ENCODE measurements around the gene PLEKHM2. TPM values are rescaled to one million over a fixed set of nuclear protein-coding genes. Genes with fewer than 3 reads are reported as not detected.

Gene PLEKHM2
- total RNA-seq, 2 experiments from 2014 or later = 44.2 to 48.3 TPM

DNA sequence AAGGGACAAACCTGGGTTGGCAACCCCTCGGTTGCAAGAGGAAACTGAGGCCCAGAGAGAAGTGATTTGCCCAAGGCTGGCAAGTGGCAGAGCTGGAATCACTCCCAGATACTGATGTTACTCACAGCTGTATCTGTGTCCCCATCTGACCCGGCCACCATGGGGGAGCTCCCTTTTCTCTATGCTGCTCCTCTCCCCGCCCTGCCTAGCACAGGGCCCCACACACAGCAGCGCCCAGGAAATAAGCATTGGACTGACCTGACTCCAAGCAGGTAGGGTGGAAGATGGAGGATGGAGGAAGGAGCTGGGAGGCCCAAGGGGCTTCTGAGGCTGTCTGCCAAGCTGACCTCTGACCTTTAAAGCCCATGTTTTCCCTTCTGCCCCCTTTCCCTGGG, 71.5 kb downstream of the PLEKHM2 start:
- intact Hi-C loops (cut with micrococcal nuclease) = no loop called here
- H3K27me3 Mint-ChIP-seq (ENCODE audit: low read depth) = peaks cover 28% of the 10 kb centered on the region
- H3K9me3 Mint-ChIP-seq = no peaks in the 10 kb centered on the region
- no peak for DNase-seq
- no peak overlapping the region for H3K4me3 Mint-ChIP-seq
- H3K36me3 Mint-ChIP-seq (ENCODE audit: low read depth) = no peaks in the 10 kb centered on the region
- CTCF ChIA-PET = interaction anchor here (1.6 kb wide), 1 partner anchor 36 kb away, joined by 3 read pairs; no protein-coding TSS in a partner anchor
- no peak overlapping the region for H3K27ac Mint-ChIP-seq
- peaks cover 16% of the 10 kb centered on the region for H3K4me1 Mint-ChIP-seq (ENCODE audit: low read depth)

DNA sequence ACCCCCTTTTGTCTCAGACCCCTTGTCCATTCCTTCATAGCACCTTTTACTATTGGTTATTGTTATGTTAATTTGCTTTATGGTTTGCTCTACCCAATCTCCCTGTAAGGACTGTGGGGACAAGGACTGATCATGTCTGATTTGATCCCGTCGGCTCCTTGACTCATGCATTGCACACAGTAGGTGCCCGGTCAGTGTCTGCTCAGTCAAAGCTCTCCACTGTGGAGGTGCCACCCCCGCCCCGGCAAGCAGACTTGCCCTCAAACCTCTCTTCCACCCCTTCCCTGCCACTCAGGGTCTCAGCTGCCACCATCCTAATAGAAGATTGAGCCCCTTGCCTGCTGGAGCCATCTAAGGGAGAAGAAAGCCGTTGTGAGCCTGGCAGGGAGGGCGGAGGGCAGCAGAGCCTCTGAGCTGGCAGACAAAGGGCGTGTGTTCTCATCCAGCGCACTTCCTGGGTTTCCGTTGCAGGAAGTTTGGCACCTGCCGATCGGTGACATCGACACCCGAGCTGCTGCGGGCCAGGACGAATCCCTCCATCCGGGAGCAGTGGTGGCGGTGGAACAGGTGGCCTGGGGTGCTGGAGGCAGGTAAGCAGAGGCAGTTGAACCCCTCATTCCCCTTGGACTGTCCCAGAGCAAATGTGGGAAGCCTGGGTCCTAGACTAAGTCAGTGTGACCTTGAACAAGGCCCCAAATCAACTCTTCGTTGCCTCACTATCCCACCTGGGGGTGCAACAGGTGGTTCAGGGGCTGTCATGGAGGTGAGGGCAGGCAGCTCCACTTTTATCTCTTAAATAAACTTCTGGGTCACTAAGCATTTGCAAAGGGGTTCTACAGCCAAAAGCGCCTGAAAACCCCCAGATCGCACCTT, 72.3 kb downstream of the PLEKHM2 start:
- Mint-ChIP-seq H3K27ac (no peak overlapping the region), H3K4me1 (ENCODE audit: low read depth) (peaks cover 16% of the 10 kb centered on the region), H3K9me3 (no peaks in the 10 kb centered on the region), H3K36me3 (ENCODE audit: low read depth) (no peaks in the 10 kb centered on the region), H3K27me3 (ENCODE audit: low read depth) (peaks cover 31% of the 10 kb centered on the region), H3K4me3 (no peak overlapping the region)
- peak; percentile 39 for DNase-seq
- CTCF ChIA-PET = interaction anchor here (0.7 to 1.6 kb wide), 2 partner anchors 35 to 120 kb away, joined by 3 read pairs; no protein-coding TSS in a partner anchor
- intact Hi-C loops (cut with micrococcal nuclease) = no loop called here

DNA sequence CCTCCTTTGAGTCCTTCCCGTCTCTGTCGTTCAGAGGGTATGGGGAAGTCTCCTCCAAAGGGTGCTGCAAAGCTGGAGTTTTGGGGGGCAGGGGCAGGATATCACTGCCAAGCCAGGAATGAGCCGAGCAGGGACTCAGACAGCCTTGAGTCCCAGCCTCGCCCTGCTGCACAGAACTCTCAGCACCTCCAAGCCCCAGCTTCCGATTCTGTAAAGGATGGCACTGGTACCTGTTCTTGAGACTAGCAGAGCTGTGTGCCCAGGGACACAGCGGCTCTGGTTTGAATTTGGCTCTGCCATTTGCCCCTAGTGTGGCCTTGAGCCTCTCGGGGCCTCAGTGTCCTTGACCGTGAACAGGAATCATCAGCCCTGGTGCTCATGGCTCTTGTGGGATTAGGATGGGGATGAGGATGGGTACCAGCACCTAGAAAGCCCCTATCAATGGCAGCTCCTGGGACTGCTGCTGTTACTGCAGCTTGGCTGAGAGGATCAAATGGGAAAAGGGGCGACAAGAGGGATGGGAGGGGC, 73.0 kb downstream of the PLEKHM2 start:
- no peak for DNase-seq
- H3K4me3 Mint-ChIP-seq = no peak overlapping the region
- H3K36me3 Mint-ChIP-seq (ENCODE audit: low read depth) = no peaks in the 10 kb centered on the region
- H3K27ac Mint-ChIP-seq = no peak overlapping the region
- no peaks in the 10 kb centered on the region for H3K9me3 Mint-ChIP-seq
- CTCF ChIA-PET = interaction anchor here (0.6 to 0.9 kb wide), 2 partner anchors 163 to 605 kb away, joined by 3 to 5 read pairs; no protein-coding TSS in a partner anchor
- intact Hi-C loops (cut with micrococcal nuclease) = no loop called here
- peaks cover 34% of the 10 kb centered on the region for H3K27me3 Mint-ChIP-seq (ENCODE audit: low read depth)
- H3K4me1 Mint-ChIP-seq (ENCODE audit: low read depth) = peaks cover 16% of the 10 kb centered on the region

DNA sequence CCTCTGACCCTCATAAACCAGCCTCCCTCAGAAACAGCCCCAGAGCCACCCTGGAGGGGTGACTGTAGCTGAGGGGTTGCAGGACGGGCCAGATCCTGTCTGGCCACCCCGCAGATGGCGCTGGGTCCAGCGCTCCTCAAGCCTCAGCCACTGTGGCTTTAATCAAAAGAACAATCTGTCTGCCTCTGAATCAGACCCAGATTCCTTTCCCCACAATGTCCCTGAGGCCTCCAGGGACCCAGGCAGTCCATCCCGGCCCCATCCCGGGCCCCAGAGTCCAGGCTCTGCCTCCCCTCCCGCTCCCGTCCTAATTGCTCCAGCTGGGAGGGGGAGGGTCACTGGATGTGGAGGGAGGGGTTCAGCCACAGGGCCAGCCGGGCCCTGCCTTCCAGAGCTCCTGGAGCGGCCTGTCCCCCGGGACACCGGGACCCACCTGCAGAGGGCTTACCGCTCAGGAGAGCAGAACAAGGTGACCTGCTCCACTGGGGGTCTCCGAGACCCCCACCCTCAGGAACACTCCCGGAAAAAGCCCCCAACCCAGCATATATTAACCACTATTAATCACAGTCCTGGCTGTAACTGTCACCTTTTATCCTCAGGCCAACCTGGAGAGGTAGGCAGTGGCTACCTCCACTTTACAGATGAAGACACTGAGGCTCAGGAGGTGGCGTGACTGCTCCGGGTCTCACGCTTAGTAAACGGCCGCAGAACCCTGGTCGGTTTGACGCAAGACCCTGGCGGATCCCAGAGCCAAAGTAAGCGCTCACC, 73.6 kb downstream of the PLEKHM2 start:
- Mint-ChIP-seq H3K36me3 (ENCODE audit: low read depth) (no peaks in the 10 kb centered on the region), H3K4me1 (ENCODE audit: low read depth) (peaks cover 16% of the 10 kb centered on the region), H3K27me3 (ENCODE audit: low read depth) (peaks cover 35% of the 10 kb centered on the region), H3K9me3 (no peaks in the 10 kb centered on the region), H3K4me3 (peak overlapping the region; percentile 55), H3K27ac (no peak overlapping the region)
- no peak for DNase-seq
- intact Hi-C loops (cut with micrococcal nuclease) = no loop called here
- CTCF ChIA-PET = interaction anchor here (0.6 to 0.9 kb wide), 2 partner anchors 164 to 604 kb away, joined by 3 to 5 read pairs; no protein-coding TSS in a partner anchor

DNA sequence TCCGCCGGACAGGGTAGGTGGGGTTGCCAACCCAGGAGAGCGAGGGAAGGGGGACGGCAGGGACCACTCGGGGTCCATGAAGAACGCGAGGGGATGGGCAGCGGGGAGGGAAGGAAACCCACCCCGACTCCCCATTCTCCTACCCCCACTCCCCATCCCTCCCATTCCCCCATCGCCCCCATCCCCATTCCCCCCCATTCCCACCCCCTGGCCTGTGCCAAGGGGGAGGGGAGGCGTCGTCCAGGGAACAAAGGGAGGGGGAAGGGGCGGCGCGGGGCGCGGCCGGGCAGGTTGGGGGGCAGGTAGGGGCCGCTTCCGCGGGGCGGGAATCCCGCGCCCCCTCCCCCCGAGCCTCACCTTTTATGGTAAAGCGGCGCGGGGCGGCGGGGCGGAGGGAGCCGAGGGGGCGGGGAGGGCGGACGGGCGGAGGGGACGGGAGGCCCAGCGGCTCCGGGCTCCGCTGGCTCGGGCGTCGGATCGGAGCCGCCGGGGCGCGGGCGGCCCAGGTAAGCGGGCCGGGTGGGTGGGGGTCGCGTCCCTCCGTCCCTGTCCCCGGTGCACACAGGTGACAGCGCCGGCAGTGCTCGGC, 74.3 kb downstream of the PLEKHM2 start, which contains the start of gene FBLIM1:
FBLIM1 (plus strand) TSS at position 453 of the 589 bp plus-strand sequence. CDS start 6,189 bp downstream, outside the sequence.
- Mint-ChIP-seq H3K36me3 (ENCODE audit: low read depth) (no peaks in the 10 kb centered on the region), H3K4me3 (peak within 1 kb of the TSS; percentile 55), H3K27me3 (ENCODE audit: low read depth) (peaks cover 36% of the 10 kb centered on the region), H3K4me1 (ENCODE audit: low read depth) (peaks cover 16% of the 10 kb centered on the region), H3K9me3 (no peaks in the 10 kb centered on the region), H3K27ac (no peak within 1 kb of the TSS)
- CTCF ChIA-PET = interaction anchor here (0.9 kb wide), 1 partner anchor 165 kb away, joined by 3 read pairs; no protein-coding TSS in a partner anchor
- intact Hi-C loops (cut with micrococcal nuclease) = no loop called here
- DNase-seq = no peak

DNA sequence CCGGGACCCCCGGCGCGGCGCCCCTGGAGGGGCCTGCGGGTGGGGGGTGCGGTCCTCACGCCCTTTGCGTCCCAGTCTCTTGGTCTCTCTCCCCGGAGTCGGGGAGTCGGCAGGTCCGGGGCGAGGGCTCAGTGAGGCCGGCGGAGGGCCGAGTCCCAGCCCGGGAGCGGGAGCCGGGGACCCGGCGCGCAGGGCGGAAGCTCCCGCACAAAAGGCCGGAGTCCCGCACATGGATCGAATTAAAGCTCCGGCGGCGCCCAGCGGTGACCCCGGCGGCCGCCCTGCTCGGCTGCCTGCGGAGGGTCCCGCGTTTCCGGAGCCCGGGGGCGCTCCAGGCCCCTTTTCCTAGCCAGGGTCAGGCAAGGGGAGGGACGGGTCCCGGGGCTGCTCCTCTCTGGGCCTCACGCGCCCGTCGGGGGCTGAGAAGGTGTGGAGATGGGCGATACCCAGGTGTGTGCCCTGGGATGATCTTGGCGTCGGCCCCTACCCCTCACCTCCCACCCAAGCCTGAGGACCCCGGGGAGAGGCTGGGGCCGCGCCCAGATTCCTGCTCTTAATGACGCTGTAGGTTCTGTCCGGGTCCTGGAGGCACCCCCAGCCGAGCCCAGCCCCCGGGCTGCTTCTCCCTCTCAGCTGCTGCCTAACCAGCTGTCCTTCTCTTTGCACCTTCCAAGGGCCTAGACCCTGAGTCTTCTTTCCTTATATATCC, 75.0 kb downstream of the PLEKHM2 start:
- intact Hi-C loops (cut with micrococcal nuclease) = no loop called here
- no peaks in the 10 kb centered on the region for H3K9me3 Mint-ChIP-seq
- peaks cover 16% of the 10 kb centered on the region for H3K4me1 Mint-ChIP-seq (ENCODE audit: low read depth)
- peaks cover 36% of the 10 kb centered on the region for H3K27me3 Mint-ChIP-seq (ENCODE audit: low read depth)
- CTCF ChIA-PET = no interaction called here
- H3K36me3 Mint-ChIP-seq (ENCODE audit: low read depth) = no peaks in the 10 kb centered on the region
- H3K4me3 Mint-ChIP-seq = peak overlapping the region; percentile 32
- no peak for DNase-seq
- H3K27ac Mint-ChIP-seq = no peak overlapping the region

DNA sequence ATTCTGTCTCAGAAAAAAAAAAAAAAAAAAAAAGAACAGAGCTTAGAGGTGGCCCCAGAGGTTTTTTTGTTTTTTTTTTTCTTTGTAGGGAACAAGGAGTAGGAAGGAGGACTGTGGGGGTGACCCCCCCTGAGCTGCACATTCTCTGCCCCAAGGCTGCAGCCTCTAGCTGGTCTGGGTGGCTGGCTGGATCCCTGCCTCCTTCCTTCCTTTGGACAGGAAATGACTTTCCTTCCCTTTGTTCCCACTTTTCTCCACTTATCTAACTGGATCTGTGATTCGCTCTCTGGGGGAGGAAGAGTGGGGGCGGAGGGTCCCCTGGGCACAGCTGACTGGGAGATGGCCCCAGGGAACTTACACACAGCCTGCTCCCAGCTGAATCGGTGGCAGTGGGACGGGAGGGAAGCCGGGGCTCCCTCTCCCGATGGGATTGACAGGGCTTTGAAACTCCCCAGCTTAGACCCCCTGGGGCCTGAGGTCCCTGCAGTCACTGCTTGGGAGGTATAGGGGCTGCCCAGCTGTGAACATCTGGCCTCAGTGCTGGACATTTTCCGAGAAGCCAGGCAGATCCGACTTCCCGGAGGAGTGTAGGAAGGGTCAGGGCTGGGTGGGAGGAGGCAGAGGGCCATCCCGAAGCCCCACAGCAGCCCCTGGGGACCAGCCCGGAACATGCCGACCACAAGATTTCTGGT, 76.5 kb downstream of the PLEKHM2 start:
- Mint-ChIP-seq H3K27me3 (ENCODE audit: low read depth) (peaks cover 31% of the 10 kb centered on the region), H3K4me3 (no peak overlapping the region), H3K9me3 (no peaks in the 10 kb centered on the region), H3K27ac (no peak overlapping the region), H3K4me1 (ENCODE audit: low read depth) (peaks cover 16% of the 10 kb centered on the region), H3K36me3 (ENCODE audit: low read depth) (no peaks in the 10 kb centered on the region)
- DNase-seq = no peak
- intact Hi-C loops (cut with micrococcal nuclease) = no loop called here
- CTCF ChIA-PET = no interaction called here

DNA sequence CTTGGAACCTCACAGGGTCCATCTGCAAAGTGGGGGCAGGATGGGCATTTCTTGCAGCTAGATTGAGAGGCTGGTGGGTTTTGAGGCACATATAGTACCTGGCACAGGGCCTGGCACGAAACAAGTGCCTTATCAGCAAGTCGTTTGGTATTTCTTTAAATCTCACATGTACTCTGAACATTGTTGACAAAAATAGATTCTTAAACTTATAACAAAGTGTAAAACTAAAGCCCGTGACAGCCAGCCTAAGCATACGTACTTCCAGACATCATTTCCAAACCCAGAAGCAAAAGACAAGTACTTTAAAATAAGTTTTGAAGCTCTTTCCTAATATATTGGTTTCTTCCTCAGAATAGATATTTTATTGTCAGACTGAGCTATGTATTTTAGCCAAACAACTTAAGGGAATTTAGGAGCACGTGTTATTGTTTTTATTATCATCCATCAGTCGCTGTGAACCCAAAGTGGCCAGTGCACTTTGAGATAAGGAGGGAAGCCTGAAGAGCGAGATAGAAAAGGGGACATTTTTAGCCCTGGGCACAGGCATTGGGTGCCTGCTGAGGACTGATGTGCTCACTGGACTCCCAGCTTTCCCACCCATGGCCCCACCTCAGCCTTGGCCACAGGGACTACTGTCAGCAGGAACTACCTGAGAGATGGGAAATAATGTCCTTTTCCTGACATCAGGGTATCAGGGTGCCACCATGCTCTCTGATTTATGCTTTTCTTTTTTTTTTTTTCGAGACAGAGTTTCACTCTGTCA, 77.4 kb downstream of the PLEKHM2 start:
- Mint-ChIP-seq H3K4me3 (no peak overlapping the region), H3K27me3 (ENCODE audit: low read depth) (peaks cover 26% of the 10 kb centered on the region), H3K9me3 (no peaks in the 10 kb centered on the region), H3K4me1 (ENCODE audit: low read depth) (peaks cover 11% of the 10 kb centered on the region), H3K27ac (no peak overlapping the region), H3K36me3 (ENCODE audit: low read depth) (no peaks in the 10 kb centered on the region)
- CTCF ChIA-PET = interaction anchor here (0.9 kb wide), 1 partner anchor 311 kb away, joined by 3 read pairs; the partner anchor contains the start of gene FAM131C
- intact Hi-C loops (cut with micrococcal nuclease) = no loop called here
- DNase-seq = no peak

DNA sequence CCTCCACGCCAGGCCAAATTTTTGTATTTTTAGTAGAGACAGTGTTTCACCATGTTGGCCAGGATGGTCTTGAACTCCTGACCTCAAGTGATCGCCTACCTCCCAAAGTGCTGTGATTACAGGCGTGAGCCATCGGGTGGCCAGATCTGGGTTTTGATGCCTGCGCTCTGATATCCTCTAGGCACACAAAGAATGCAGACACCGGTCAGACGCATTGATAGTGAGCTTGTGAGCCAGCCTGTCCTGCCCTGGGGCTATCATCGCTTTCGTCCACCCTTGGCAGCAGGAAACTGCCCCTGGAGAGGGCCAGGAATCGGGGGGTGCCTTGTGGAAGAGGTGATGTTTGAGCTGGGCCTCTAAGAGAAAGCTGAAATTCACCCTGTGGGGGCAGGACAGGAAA, 78.4 kb downstream of the PLEKHM2 start:
- intact Hi-C loops (cut with micrococcal nuclease) = no loop called here
- Mint-ChIP-seq H3K27me3 (ENCODE audit: low read depth) (peaks cover 17% of the 10 kb centered on the region), H3K4me3 (no peak overlapping the region), H3K9me3 (no peaks in the 10 kb centered on the region), H3K4me1 (ENCODE audit: low read depth) (peaks cover 2% of the 10 kb centered on the region), H3K36me3 (ENCODE audit: low read depth) (no peaks in the 10 kb centered on the region), H3K27ac (no peak overlapping the region)
- CTCF ChIA-PET = interaction anchor here (0.6 to 0.9 kb wide), 2 partner anchors 108 to 310 kb away, joined by 3 to 4 read pairs; partner anchors contain the start of gene FAM131C
- DNase-seq = no peak

DNA sequence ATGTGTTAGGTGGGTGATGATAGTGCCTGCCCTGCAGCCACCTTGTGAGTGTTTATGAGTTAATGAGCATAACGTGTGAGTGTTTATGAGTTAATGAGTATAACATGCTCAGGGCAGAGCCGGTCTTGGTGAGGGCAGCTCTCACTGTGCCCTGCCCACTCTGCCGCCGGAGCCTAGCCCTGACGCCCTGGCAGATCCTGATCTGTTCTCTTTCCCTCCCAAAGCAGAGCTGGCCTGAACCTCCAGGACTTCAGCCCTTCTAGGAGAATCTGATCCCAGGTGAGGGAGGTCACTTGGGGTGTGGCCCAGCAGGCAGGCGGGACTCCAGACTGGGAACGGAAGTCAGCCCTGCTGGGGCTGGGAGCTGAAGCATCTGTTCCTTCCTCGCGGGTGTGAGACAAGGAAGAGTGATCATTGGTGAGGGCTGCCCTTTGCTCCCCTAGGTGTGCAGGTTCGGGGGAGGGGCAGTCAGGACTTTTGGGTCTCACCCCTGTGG, 80.2 kb downstream of the PLEKHM2 start:
- Mint-ChIP-seq H3K4me3 (no peak overlapping the region), H3K27ac (no peak overlapping the region), H3K36me3 (ENCODE audit: low read depth) (no peaks in the 10 kb centered on the region), H3K4me1 (ENCODE audit: low read depth) (no peaks in the 10 kb centered on the region), H3K9me3 (no peaks in the 10 kb centered on the region), H3K27me3 (ENCODE audit: low read depth) (peaks cover 11% of the 10 kb centered on the region)
- CTCF ChIA-PET = no interaction called here
- no peak for DNase-seq
- intact Hi-C loops (cut with micrococcal nuclease) = no loop called here

Data from activated naive CD4-positive, alpha-beta T cell treated with anti-CD3 and anti-CD28 coated beads for 36 hours (primary cell).